ENCODE measurements around the gene LRP4.

DNA sequence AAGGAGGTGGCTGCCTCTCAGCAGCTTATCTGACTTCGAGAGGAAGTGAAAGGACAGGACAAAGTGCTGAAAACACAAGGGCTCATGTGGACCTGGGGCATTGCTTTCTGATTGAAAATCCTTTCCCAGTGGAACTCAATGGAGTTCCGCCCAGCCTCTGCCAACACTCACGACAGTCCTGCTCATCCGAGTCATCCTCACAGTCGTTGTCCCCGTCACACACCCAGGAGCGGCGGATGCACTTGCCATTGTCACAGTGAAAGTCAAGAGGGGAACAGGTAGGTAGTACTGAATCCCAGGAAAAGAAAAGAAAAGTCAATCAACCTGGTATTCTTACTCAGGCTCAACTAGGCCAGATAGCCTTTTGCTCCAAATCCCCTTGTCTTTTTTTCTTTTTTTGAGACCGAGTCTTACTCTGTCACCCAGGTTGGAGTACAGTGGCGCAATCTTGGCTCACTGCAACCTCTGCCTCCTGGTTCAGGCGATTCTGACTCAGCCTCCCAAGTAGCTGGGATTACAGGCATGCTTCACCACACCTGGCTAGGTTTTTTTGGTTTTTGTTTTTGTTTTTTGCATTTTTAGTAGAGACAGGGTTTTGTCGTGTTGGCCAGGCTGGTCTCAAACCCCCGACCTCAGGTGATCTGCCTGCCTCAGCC, 18.1 kb downstream of the LRP4 start:
- TF ChIP-seq, protein P1, sequence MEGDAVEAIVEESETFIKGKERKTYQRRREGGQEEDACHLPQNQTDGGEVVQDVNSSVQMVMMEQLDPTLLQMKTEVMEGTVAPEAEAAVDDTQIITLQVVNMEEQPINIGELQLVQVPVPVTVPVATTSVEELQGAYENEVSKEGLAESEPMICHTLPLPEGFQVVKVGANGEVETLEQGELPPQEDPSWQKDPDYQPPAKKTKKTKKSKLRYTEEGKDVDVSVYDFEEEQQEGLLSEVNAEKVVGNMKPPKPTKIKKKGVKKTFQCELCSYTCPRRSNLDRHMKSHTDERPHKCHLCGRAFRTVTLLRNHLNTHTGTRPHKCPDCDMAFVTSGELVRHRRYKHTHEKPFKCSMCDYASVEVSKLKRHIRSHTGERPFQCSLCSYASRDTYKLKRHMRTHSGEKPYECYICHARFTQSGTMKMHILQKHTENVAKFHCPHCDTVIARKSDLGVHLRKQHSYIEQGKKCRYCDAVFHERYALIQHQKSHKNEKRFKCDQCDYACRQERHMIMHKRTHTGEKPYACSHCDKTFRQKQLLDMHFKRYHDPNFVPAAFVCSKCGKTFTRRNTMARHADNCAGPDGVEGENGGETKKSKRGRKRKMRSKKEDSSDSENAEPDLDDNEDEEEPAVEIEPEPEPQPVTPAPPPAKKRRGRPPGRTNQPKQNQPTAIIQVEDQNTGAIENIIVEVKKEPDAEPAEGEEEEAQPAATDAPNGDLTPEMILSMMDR (IDR thresholded peaks at IDR 0.05), result no peak
- no peak for TF ChIP-seq POLR2A (IDR thresholded peaks at IDR 0.05)

Data from testis (tissue), 2 donors.